Measurements from ENCODE around the gene NNT. TPM values are rescaled to one million over a fixed set of nuclear protein-coding genes. Genes with fewer than 3 reads are reported as not detected.
A peak's percentile ranks its signal among the peaks of the same experiment; 100 is the strongest.

NNT gene
- total RNA-seq, 1 experiment from 2014 or later: 71.6 TPM

DNA sequence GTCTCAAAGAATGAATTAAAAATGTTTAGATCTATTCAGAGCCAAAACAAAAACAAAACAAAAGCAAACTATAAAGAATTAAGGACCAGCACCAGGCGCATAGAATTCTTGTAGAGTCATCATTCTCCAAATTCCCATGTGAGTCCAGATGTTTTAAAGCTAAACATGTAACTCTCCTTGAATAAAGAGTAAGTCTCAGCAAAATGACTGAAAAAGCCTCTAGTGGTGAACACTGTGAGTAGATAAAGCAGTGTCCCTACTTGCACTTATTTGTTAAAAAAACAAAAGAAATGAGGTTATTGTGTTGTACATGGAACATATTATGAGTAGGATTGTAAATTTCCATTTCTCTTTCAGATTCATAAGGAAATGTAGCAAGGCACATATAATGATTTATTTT lies 44.0 kb downstream of the NNT start:
- CTCF ChIA-PET: interaction anchor here (0.9 kb wide), 1 partner anchor 15 kb away, joined by 3 read pairs; no protein-coding TSS in a partner anchor
- Histone ChIP-seq H3K36me3 (ENCODE audit: insufficient read depth, low read length, poor library complexity, severe bottlenecking) (peaks cover 37% of the 10 kb centered on the region), H3K27ac (ENCODE audit: low read depth, low read length, poor library complexity, severe bottlenecking) (no peak overlapping the region), H3K9me3 (ENCODE audit: low read depth, low read length, poor library complexity, severe bottlenecking) (no peaks in the 10 kb centered on the region), H3K27me3 (replicated peaks; ENCODE audit: insufficient read depth, low read depth, low read length, poor library complexity) (no peaks in the 10 kb centered on the region), H3K4me3 (ENCODE audit: low read depth, low read length, poor library complexity, severe bottlenecking) (no peak overlapping the region), H3K4me1 (ENCODE audit: insufficient read depth, low read length, poor library complexity, severe bottlenecking) (no peaks in the 10 kb centered on the region)
- DNase-seq (ENCODE audit: low spot score): no peak
- POLR2A ChIA-PET (ENCODE audit: low non-redundant PET): no interaction called here
- BruUV-seq (replicated peaks): no TSS peak
- TF ChIP-seq, protein P1, sequence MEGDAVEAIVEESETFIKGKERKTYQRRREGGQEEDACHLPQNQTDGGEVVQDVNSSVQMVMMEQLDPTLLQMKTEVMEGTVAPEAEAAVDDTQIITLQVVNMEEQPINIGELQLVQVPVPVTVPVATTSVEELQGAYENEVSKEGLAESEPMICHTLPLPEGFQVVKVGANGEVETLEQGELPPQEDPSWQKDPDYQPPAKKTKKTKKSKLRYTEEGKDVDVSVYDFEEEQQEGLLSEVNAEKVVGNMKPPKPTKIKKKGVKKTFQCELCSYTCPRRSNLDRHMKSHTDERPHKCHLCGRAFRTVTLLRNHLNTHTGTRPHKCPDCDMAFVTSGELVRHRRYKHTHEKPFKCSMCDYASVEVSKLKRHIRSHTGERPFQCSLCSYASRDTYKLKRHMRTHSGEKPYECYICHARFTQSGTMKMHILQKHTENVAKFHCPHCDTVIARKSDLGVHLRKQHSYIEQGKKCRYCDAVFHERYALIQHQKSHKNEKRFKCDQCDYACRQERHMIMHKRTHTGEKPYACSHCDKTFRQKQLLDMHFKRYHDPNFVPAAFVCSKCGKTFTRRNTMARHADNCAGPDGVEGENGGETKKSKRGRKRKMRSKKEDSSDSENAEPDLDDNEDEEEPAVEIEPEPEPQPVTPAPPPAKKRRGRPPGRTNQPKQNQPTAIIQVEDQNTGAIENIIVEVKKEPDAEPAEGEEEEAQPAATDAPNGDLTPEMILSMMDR (conservative IDR thresholded peaks at IDR 0.05; ENCODE audit: low read depth, low read length): peak; percentile 21; the same call in 1 of the 2 replicates
- TF ChIP-seq EZH2 (IDR thresholded peaks at IDR 0.05; ENCODE audit: borderline replicate concordance, low read depth, low read length, poor library complexity, severe bottlenecking): no peak
- intact Hi-C loops (cut with micrococcal nuclease; ENCODE audit: unreplicated experiment): no loop called here

- no peak overlapping the region for H3K4me3 ChIP-seq (ENCODE audit: low read depth, low read length, poor library complexity, severe bottlenecking)
- TF ChIP-seq, protein P1 (conservative IDR thresholded peaks at IDR 0.05; ENCODE audit: low read depth, low read length): no peak
- TF ChIP-seq EZH2 (IDR thresholded peaks at IDR 0.05; ENCODE audit: borderline replicate concordance, low read depth, low read length, poor library complexity, severe bottlenecking): no peak
- no peaks in the 10 kb centered on the region for H3K9me3 ChIP-seq (ENCODE audit: low read depth, low read length, poor library complexity, severe bottlenecking)
- ChIA-PET CTCF (interaction anchor here (0.9 kb wide), 1 partner anchor 16 kb away, joined by 3 read pairs; no protein-coding TSS in a partner anchor), POLR2A (ENCODE audit: low non-redundant PET) (no interaction called here)
- intact Hi-C loops (cut with micrococcal nuclease; ENCODE audit: unreplicated experiment): no loop called here
- H3K27me3 ChIP-seq (replicated peaks; ENCODE audit: insufficient read depth, low read depth, low read length, poor library complexity): no peaks in the 10 kb centered on the region
- H3K4me1 ChIP-seq (ENCODE audit: insufficient read depth, low read length, poor library complexity, severe bottlenecking): no peaks in the 10 kb centered on the region
- BruUV-seq (replicated peaks): no TSS peak
- H3K36me3 ChIP-seq (ENCODE audit: insufficient read depth, low read length, poor library complexity, severe bottlenecking): peaks cover 37% of the 10 kb centered on the region
- H3K27ac ChIP-seq (ENCODE audit: low read depth, low read length, poor library complexity, severe bottlenecking): no peak overlapping the region
- DNase-seq (ENCODE audit: low spot score): no peak
Observed at GRCh38 chr5:43647789-43648188, 44.8 kb downstream of the NNT start.

GRCh38 chr5:43648499-43649124 lies 45.6 kb downstream of the NNT start:
- DNase-seq (ENCODE audit: low spot score): no peak
- no peak for TF ChIP-seq EZH2 (IDR thresholded peaks at IDR 0.05; ENCODE audit: borderline replicate concordance, low read depth, low read length, poor library complexity, severe bottlenecking)
- TF ChIP-seq, protein P1 (conservative IDR thresholded peaks at IDR 0.05; ENCODE audit: low read depth, low read length): no peak
- Histone ChIP-seq H3K9me3 (ENCODE audit: low read depth, low read length, poor library complexity, severe bottlenecking) (no peaks in the 10 kb centered on the region), H3K4me1 (ENCODE audit: insufficient read depth, low read length, poor library complexity, severe bottlenecking) (no peaks in the 10 kb centered on the region), H3K27ac (ENCODE audit: low read depth, low read length, poor library complexity, severe bottlenecking) (no peak overlapping the region), H3K4me3 (ENCODE audit: low read depth, low read length, poor library complexity, severe bottlenecking) (no peak overlapping the region), H3K36me3 (ENCODE audit: insufficient read depth, low read length, poor library complexity, severe bottlenecking) (peaks cover 43% of the 10 kb centered on the region), H3K27me3 (replicated peaks; ENCODE audit: insufficient read depth, low read depth, low read length, poor library complexity) (no peaks in the 10 kb centered on the region)
- no TSS peak for BruUV-seq (replicated peaks)
- CTCF ChIA-PET: no interaction called here
- POLR2A ChIA-PET (ENCODE audit: low non-redundant PET): no interaction called here
- intact Hi-C loops (cut with micrococcal nuclease; ENCODE audit: unreplicated experiment): no loop called here

Measured in A673 (cell line).